ENCODE measurements around the gene LMCD1.

DNA sequence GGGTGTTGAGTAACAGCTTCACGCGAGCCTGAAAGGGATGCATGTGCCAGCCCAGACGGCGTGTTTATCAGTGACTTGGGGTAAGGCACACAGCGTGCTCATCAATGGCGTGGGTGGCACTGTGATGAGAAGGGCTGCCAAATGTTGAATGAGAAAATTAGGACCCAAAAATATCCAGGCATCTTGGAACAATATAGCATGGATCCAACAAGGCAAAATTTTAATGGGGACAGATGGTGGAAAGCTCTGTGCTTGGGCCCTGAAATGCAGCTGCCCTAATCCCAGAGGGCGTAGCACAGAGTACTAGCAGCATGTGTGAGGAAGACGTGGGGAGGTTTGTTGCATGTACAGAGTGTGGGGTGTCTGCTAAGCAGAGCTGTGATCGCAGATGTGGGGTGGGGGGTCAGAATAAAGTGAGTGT lies 94.1 kb downstream of the LMCD1 start:
- TF ChIP-seq CTCF (IDR thresholded peaks at IDR 0.05) (no peak), POLR2A (IDR thresholded peaks at IDR 0.05) (no peak)
